Left ventricle myocardium inferior (tissue), 1 donor: ENCODE measurements around the gene MAP7. TPM values are rescaled to one million over a fixed set of nuclear protein-coding genes. Genes with fewer than 3 reads are reported as not detected.

Source experiments
- DNase-seq: peaks from one replicate; pipeline ENCODE4 v3.0.0-alpha.2; 2020
- H3K27ac ChIP-seq: fragments of 200-600 bp; replicated peaks from 2 replicates; pipeline ENCODE4 v1.8.0; 2021
- H3K27me3 ChIP-seq: fragments of 200-600 bp; 2 replicates; pipeline ENCODE4 v1.8.0; 2021; ENCODE audit warnings: low read depth
- H3K36me3 ChIP-seq: fragments of 200-600 bp; 2 replicates; pipeline ENCODE4 v1.8.0; 2021
- H3K4me1 ChIP-seq: fragments of 200-600 bp; 2 replicates; pipeline ENCODE4 v1.8.0; 2021
- H3K4me3 ChIP-seq: fragments of 200-600 bp; 2 replicates; pipeline ENCODE4 v1.8.0; 2021; ENCODE audit warnings: mild to moderate bottlenecking, moderate library complexity
- H3K9me3 ChIP-seq: fragments of 200-600 bp; replicated peaks from 2 replicates; pipeline ENCODE4 v1.8.0; 2021
- intact Hi-C: fragments of 100-400 bp; cut with micrococcal nuclease; formaldehyde crosslinking; loops from one replicate; pipeline ENCODE4 v1.11.0; 2022
- total RNA-seq: library from RNA; stranded (reverse); fragmentation: NEBNext Ultra II Directional; extraction: Animal tissue kit (Norgen Biotek cat#: 25700); gene quantifications from one replicate; pipeline ENCODE4 v1.2.1, GENCODE V29; 2021
- TF ChIP-seq, protein P1 (sequence below): fragments of 200-600 bp; IDR thresholded peaks from 2 replicates; pipeline ENCODE4 v1.8.0; 2021; ENCODE audit warnings: antibody characterized with exemption, mild to moderate bottlenecking, borderline replicate concordance
- donor health status: DM: no; HTN: yes; CAD: no; lungs with severe emphysema.

Gene MAP7
- total RNA-seq, 1 donor from 2014 or later: 3.1 TPM

DNA sequence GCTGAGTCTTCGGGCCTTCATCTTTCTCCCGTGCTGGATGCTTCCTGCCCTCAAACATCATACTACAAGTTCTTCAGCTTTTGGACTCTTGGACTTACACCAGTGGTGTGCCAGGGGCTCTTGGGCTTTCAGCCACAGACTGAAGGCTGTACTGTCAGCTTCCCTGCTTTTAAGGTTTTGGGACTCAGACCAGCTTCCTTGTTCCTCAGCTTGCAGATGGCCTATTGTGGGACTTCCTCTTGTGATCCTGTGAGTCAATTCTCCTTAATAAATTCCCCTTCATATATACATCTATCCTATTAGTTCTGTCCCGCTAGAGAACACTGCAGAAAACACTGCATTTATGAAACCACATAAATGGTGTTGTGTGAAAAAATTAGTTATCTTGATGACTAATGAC, 246.7 kb downstream of the MAP7 start:
- Histone ChIP-seq H3K4me3 (no peak overlapping the region), H3K27ac (no peak overlapping the region), H3K4me1 (no peaks in the 10 kb centered on the region), H3K27me3 (no peaks in the 10 kb centered on the region), H3K36me3 (no peaks in the 10 kb centered on the region), H3K9me3 (no peaks in the 10 kb centered on the region)
- TF ChIP-seq, protein P1, sequence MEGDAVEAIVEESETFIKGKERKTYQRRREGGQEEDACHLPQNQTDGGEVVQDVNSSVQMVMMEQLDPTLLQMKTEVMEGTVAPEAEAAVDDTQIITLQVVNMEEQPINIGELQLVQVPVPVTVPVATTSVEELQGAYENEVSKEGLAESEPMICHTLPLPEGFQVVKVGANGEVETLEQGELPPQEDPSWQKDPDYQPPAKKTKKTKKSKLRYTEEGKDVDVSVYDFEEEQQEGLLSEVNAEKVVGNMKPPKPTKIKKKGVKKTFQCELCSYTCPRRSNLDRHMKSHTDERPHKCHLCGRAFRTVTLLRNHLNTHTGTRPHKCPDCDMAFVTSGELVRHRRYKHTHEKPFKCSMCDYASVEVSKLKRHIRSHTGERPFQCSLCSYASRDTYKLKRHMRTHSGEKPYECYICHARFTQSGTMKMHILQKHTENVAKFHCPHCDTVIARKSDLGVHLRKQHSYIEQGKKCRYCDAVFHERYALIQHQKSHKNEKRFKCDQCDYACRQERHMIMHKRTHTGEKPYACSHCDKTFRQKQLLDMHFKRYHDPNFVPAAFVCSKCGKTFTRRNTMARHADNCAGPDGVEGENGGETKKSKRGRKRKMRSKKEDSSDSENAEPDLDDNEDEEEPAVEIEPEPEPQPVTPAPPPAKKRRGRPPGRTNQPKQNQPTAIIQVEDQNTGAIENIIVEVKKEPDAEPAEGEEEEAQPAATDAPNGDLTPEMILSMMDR: no peak
- no peak for DNase-seq
- intact Hi-C loops: no loop called here

DNA sequence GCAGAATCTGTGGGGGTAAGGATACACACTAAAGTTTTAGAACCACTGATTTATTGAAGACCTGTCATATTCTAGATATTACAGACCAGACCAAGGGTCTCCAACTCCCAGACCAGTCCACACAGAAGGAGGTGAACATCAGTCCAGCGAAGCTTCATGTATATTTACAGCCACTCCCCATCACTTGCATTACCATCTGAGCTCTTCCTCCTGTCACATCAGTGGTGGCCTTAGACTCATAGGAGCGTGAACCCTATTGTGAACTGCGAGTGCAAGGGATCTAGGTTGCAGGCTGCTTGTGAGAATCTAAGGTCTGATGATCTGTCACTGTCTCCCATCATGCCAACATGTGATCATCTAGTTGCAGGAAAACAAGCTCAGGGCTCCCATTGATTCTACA, 255.6 kb downstream of the MAP7 start:
- Histone ChIP-seq H3K27ac (no peak overlapping the region), H3K36me3 (no peaks in the 10 kb centered on the region), H3K9me3 (no peaks in the 10 kb centered on the region), H3K27me3 (no peaks in the 10 kb centered on the region), H3K4me1 (peaks cover 14% of the 10 kb centered on the region), H3K4me3 (no peak overlapping the region)
- TF ChIP-seq, protein P1: no peak
- no peak for DNase-seq
- intact Hi-C loops: no loop called here

Other genes starting within 250 kb of the MAP7 start
- gene MAP3K5, start 242.1 kb upstream of the MAP7 start, total RNA-seq: 44.1 TPM